NK-92 (cell line): Measurements from ENCODE around the gene C12orf60.

Source experiments
- DNase-seq: peaks from one replicate; lab custom pipeline; 2025; ENCODE audit not compliant: unreplicated experiment; lab: John Stamatoyannopoulos, UW

Gene C12orf60

GRCh38 chr12:14833952-14834351 is 30.5 kb downstream of the C12orf60 start:
- DNase-seq: no peak

GRCh38 chr12:14834509-14834908 is 31.0 kb downstream of the C12orf60 start:
- no peak for DNase-seq

- no peak for DNase-seq
Observed at GRCh38 chr12:14836336-14837210, 33.1 kb downstream of the C12orf60 start.

- no peak for DNase-seq
Observed at GRCh38 chr12:14839262-14839661, 35.8 kb downstream of the C12orf60 start.

- no peak for DNase-seq
Observed at GRCh38 chr12:14840616-14841015, 37.1 kb downstream of the C12orf60 start.

GRCh38 chr12:14841761-14842160 is 38.3 kb downstream of the C12orf60 start:
- no peak for DNase-seq

- no peak for DNase-seq
Observed at GRCh38 chr12:14842315-14842714, 38.8 kb downstream of the C12orf60 start.

- DNase-seq: no peak
Observed at GRCh38 chr12:14843425-14843887, 40.0 kb downstream of the C12orf60 start, which contains the start of gene ART4. TSS of gene ART4 (minus strand) at chr12:14843526. CDS start at chr12:14843113, 413 bp downstream.

GRCh38 chr12:14844401-14844800 is 40.9 kb downstream of the C12orf60 start:
- no peak for DNase-seq

- DNase-seq: no peak
Observed at GRCh38 chr12:14845350-14845750, 41.9 kb downstream of the C12orf60 start.

- DNase-seq: no peak
Observed at GRCh38 chr12:14846042-14846587, 42.6 kb downstream of the C12orf60 start.

GRCh38 chr12:14846876-14847580 is 43.6 kb downstream of the C12orf60 start:
- DNase-seq: no peak

GRCh38 chr12:14849661-14850060 is 46.2 kb downstream of the C12orf60 start:
- DNase-seq: no peak

GRCh38 chr12:14850929-14851663 is 47.6 kb downstream of the C12orf60 start:
- DNase-seq: no peak

GRCh38 chr12:14852880-14853279 is 49.4 kb downstream of the C12orf60 start:
- DNase-seq: no peak

- no peak for DNase-seq
Observed at GRCh38 chr12:14853961-14854360, 50.5 kb downstream of the C12orf60 start.

- no peak for DNase-seq
Observed at GRCh38 chr12:14854586-14855183, 51.2 kb downstream of the C12orf60 start.

GRCh38 chr12:14858513-14858912 is 55.0 kb downstream of the C12orf60 start:
- DNase-seq: no peak

GRCh38 chr12:14860490-14860889 is 57.0 kb downstream of the C12orf60 start:
- DNase-seq: no peak

GRCh38 chr12:14868916-14869506 is 65.5 kb downstream of the C12orf60 start:
- no peak for DNase-seq
